H1 (cell line): ENCODE results near the gene CASD1. TPM values are rescaled to one million over a fixed set of nuclear protein-coding genes. Genes with fewer than 3 reads are reported as not detected.

Experiments used
- CTCF ChIA-PET: fragments of 300-600 bp; sonication (Branson Sonifier 250); formaldehyde crosslinking; loops from one replicate; lab custom pipeline; 2021; ENCODE audit not compliant: partially characterized antibody; lab: Charles Lee
- POLR2A ChIA-PET: fragments of 300-600 bp; sonication (Branson Sonifier 250); formaldehyde crosslinking; loops from one replicate; lab custom pipeline; 2021; ENCODE audit warnings: inconsistent platforms; ENCODE audit not compliant: partially characterized antibody; lab: Charles Lee
- DNase-seq, 2 experiments: peaks; one replicate each; pipeline versions ENCODE4 v3.0.0 to v3.0.0-alpha.2; 2010 to 2022; ENCODE audit warnings: low spot score in 2 of 2, low read depth in 1 of 2, mixed read lengths in 1 of 2
- FAIRE-seq: peaks from 2 replicates; lab custom pipeline; 2011; peaks lifted over from hg19 to GRCh38; lab: Jason Lieb, UNC
- H2AFZ ChIP-seq: 2 replicates; pipeline ENCODE4 v1.8.1; 2012; ENCODE audit warnings: low read length, inconsistent platforms
- H2AK5ac ChIP-seq: 2 replicates; pipeline ENCODE4 v1.6.1; 2013; ENCODE audit warnings: low read depth, low read length
- H2BK120ac ChIP-seq: replicated peaks from 2 replicates; pipeline ENCODE3; 2013; ENCODE audit warnings: low read depth, low read length, inconsistent platforms
- H2BK12ac ChIP-seq: 2 replicates; pipeline ENCODE4 v1.6.1; 2013; ENCODE audit warnings: low read depth, low read length
- H2BK15ac ChIP-seq: 2 replicates; pipeline ENCODE4 v1.6.1; 2013; ENCODE audit warnings: low read length
- H2BK20ac ChIP-seq: 2 replicates; pipeline ENCODE4 v1.6.1; 2013; ENCODE audit warnings: low read length
- H2BK5ac ChIP-seq: 2 replicates; pipeline ENCODE4 v1.6.1; 2013; ENCODE audit warnings: low read depth, low read length
- H3K14ac ChIP-seq: 2 replicates; pipeline ENCODE4 v1.6.1; 2013; ENCODE audit warnings: inconsistent platforms; ENCODE audit not compliant: insufficient read length
- H3K18ac ChIP-seq: 2 replicates; pipeline ENCODE4 v1.6.1; 2013; ENCODE audit warnings: low read length; ENCODE audit errors: extremely low read depth
- H3K23ac ChIP-seq: 2 replicates; pipeline ENCODE4 v1.6.1; 2013; ENCODE audit warnings: inconsistent platforms; ENCODE audit not compliant: insufficient read length
- H3K23me2 ChIP-seq: 2 replicates; pipeline ENCODE4 v1.6.1; 2013; ENCODE audit warnings: low read depth, low read length
- H3K27ac ChIP-seq: 2 replicates; pipeline ENCODE4 v1.6.1; 2011; ENCODE audit warnings: low read depth, low read length, inconsistent platforms
- H3K27me3 ChIP-seq, 4 experiments: replicated peaks in 1 of 4; 1 replicate in 1 of 4; 2 replicates in 3 of 4; pipeline versions ENCODE4 v1.6.1 to v1.8.1; 2011 to 2013; ENCODE audit warnings: low read length in 3 of 4, mild to moderate bottlenecking in 3 of 4, inconsistent platforms in 2 of 4, mixed read lengths in 2 of 4, moderate library complexity in 1 of 4; ENCODE audit not compliant: control insufficient read depth in 3 of 4, insufficient read depth in 3 of 4; ENCODE audit errors: extremely low read depth in 1 of 4
- H3K36me3 ChIP-seq, 4 experiments: 2 replicates each; pipeline versions ENCODE4 v1.6.1 to v1.8.1; 2011 to 2013; ENCODE audit warnings: mild to moderate bottlenecking in 4 of 4, low read length in 3 of 4, moderate library complexity in 2 of 4, control low read depth in 1 of 4, inconsistent platforms in 1 of 4; ENCODE audit not compliant: insufficient read depth in 4 of 4, control insufficient read depth in 2 of 4
- H3K4ac ChIP-seq: replicated peaks from 2 replicates; pipeline ENCODE3; 2013; ENCODE audit warnings: low read length, low read depth, mixed read lengths, inconsistent platforms; ENCODE audit not compliant: insufficient read length
- H3K4me1 ChIP-seq, 4 experiments: replicated peaks in 1 of 4; 1 replicate in 1 of 4; 2 replicates in 3 of 4; pipeline versions ENCODE4 v1.6.1 to v1.8.1; 2011 to 2013; ENCODE audit warnings: low read length in 3 of 4, inconsistent platforms in 2 of 4, mixed read lengths in 1 of 4; ENCODE audit not compliant: insufficient read depth in 4 of 4, control insufficient read depth in 3 of 4
- H3K4me2 ChIP-seq, 2 experiments: 2 replicates each; pipeline versions ENCODE4 v1.6.1 to v1.8.1; 2011 to 2013; ENCODE audit warnings: low read depth in 2 of 2, low read length in 2 of 2, control low read depth in 1 of 2, inconsistent platforms in 1 of 2, mild to moderate bottlenecking in 1 of 2; ENCODE audit not compliant: insufficient read depth in 1 of 2
- H3K4me3 ChIP-seq, 4 experiments: fragments of 200-600, 300-600 bp in 1 of 4; sonication (generic), shearing (Covaris generic), sonication (Bioruptor Twin) in 1 of 4; 2 replicates each; pipeline versions ENCODE4 v1.5.1 to v1.8.1; 2011 to 2016; ENCODE audit warnings: low read length in 4 of 4, low read depth in 3 of 4, control low read depth in 2 of 4, inconsistent platforms in 2 of 4, mild to moderate bottlenecking in 2 of 4, mixed read lengths in 1 of 4, moderate library complexity in 1 of 4; ENCODE audit not compliant: insufficient read depth in 2 of 4; ENCODE audit errors: extremely low read depth in 1 of 4
- H3K56ac ChIP-seq: replicated peaks from 2 replicates; pipeline ENCODE3; 2013; ENCODE audit warnings: low read depth, mild to moderate bottlenecking, mixed read lengths, low read length, inconsistent platforms; ENCODE audit not compliant: insufficient read length
- H3K79me1 ChIP-seq: 2 replicates; pipeline ENCODE4 v1.6.1; 2013; ENCODE audit warnings: low read depth, low read length, control low read depth
- H3K79me2 ChIP-seq, 2 experiments: 2 replicates each; pipeline versions ENCODE4 v1.6.1 to v1.8.1; 2012 to 2013; ENCODE audit warnings: low read length in 2 of 2, mild to moderate bottlenecking in 2 of 2, inconsistent platforms in 1 of 2; ENCODE audit not compliant: insufficient read depth in 2 of 2, control insufficient read depth in 1 of 2
- H3K9ac ChIP-seq, 4 experiments: replicated peaks in 1 of 4; 1 replicate in 1 of 4; 2 replicates in 3 of 4; pipeline versions ENCODE4 v1.6.1 to v1.8.1; 2011 to 2013; ENCODE audit warnings: low read depth in 3 of 4, low read length in 3 of 4, control low read depth in 2 of 4, mild to moderate bottlenecking in 2 of 4, moderate library complexity in 2 of 4, inconsistent platforms in 1 of 4; ENCODE audit errors: extremely low read depth in 1 of 4
- H3K9me3 ChIP-seq, 2 experiments: 2 replicates each; pipeline versions ENCODE4 v1.6.1 to v1.8.1; 2012 to 2013; ENCODE audit warnings: mild to moderate bottlenecking in 2 of 2, moderate library complexity in 2 of 2, control low read depth in 1 of 2, inconsistent platforms in 1 of 2, low read depth in 1 of 2, low read length in 1 of 2, mixed read lengths in 1 of 2; ENCODE audit not compliant: insufficient read depth in 2 of 2
- H4K20me1 ChIP-seq, 2 experiments: replicated peaks in 1 of 2; 2 replicates each; pipeline versions ENCODE3 to v1.8.1; 2011 to 2013; ENCODE audit warnings: inconsistent platforms in 2 of 2, low read length in 2 of 2, mild to moderate bottlenecking in 1 of 2; ENCODE audit not compliant: insufficient read depth in 2 of 2, control insufficient read depth in 1 of 2
- H4K5ac ChIP-seq: 2 replicates; pipeline ENCODE4 v1.6.1; 2013; ENCODE audit warnings: low read length, low read depth, mixed read lengths, inconsistent platforms; ENCODE audit not compliant: insufficient read length
- H4K8ac ChIP-seq: 2 replicates; pipeline ENCODE4 v1.8.0; 2013; ENCODE audit warnings: mild to moderate bottlenecking, moderate library complexity, low read length, inconsistent platforms; ENCODE audit not compliant: insufficient read depth; ENCODE audit errors: extremely low read depth
- H4K91ac ChIP-seq: replicated peaks from 2 replicates; pipeline ENCODE3; 2013; ENCODE audit warnings: low read length, mixed read lengths, inconsistent platforms; ENCODE audit not compliant: insufficient read length
- GTF2F1 ChIP-seq: IDR thresholded peaks from 2 replicates; pipeline ENCODE4 v1.6.1; 2012; ENCODE audit warnings: low read depth, low read length, improper control_type of control experiment, borderline replicate concordance
- TAF7 ChIP-seq: optimal IDR thresholded peaks from 2 replicates; pipeline ENCODE3; 2011; ENCODE audit warnings: low read depth, mild to moderate bottlenecking, inconsistent platforms, low read length, moderate library complexity, borderline replicate concordance
- WGBS, 2 experiments: shearing (Covaris generic) in 1 of 2; methylation state at CpG; one replicate each; pipeline versions ENCODE4 v1.1.6 to v1.1.7; 2013 to 2015; ENCODE audit warnings: low lambda C conversion rate in 2 of 2, mixed read lengths in 2 of 2, inconsistent platforms in 1 of 2, low coverage in 1 of 2, missing lambda C conversion rate in 1 of 2; ENCODE audit not compliant: insufficient replicate concordance in 2 of 2, insufficient coverage in 1 of 2, insufficient read length in 1 of 2; ENCODE audit errors: extremely low coverage in 1 of 2, missing lambda C conversion rate in 1 of 2; 5-methylcytosine and 5-hydroxymethylcytosine counted together
- polyA plus RNA-seq, 7 experiments: library from polyadenylated mRNA; depleted of rRNA in 3 of 7; stranded (reverse) in 5 of 7; unstranded in 2 of 7; fragments of >200 nt in 5 of 7; fragments of 200-250 nt in 2 of 7; gene quantifications; 1 replicate in 5 of 7; 2 replicates in 1 of 7; 4 replicates in 1 of 7; pipeline versions ENCODE4 v1.2.1 to v1.2.3, GENCODE V29; 2011 to 2013; ENCODE audit warnings: missing spikeins in 2 of 7, mixed read lengths in 2 of 7
- total RNA-seq: library from RNA; stranded (reverse); fragmentation: NEBNext Ultra II Directional; extraction: Animal tissue kit (Norgen Biotek cat#: 25700); gene quantifications from 2 replicates; pipeline ENCODE4 v1.2.1, GENCODE V29; 2021

CASD1 gene
- total and polyA plus RNA-seq, 2 of the 8 experiments (the other 6 are each of a cell fraction or from before 2014, with no cell fraction given): 14.2 to 18.8 TPM

GRCh38 chr7:94579470-94579869 is 69.9 kb downstream of the CASD1 start:
- Histone ChIP-seq H2BK20ac (no peak overlapping the region), H3K23me2 (no peaks in the 10 kb centered on the region), H3K27ac (no peak overlapping the region), H4K8ac (no peak overlapping the region), H2BK12ac (no peak overlapping the region), H3K4me3 (no peak overlapping the region), H3K9ac (no peak overlapping the region), H3K56ac (no peak overlapping the region), H3K23ac (no peak overlapping the region), H3K79me1 (no peaks in the 10 kb centered on the region), H2BK15ac (no peak overlapping the region), H3K79me2 (no peaks in the 10 kb centered on the region), H3K4ac (no peak overlapping the region), H3K4me2 (no peak overlapping the region), H3K14ac (no peak overlapping the region), H2BK5ac (no peak overlapping the region), H3K9me3 (peaks cover 6% of the 10 kb centered on the region in 2 experiments; a peak in 1 of 4 replicates), H4K91ac (no peak overlapping the region), H4K5ac (no peak overlapping the region), H3K36me3 (no peaks in the 10 kb centered on the region), H2BK120ac (no peak overlapping the region), H2AK5ac (no peak overlapping the region), H4K20me1 (no peaks in the 10 kb centered on the region), H3K4me1 (no peaks in the 10 kb centered on the region; a peak in 1 of 7 replicates), H3K27me3 (no peaks in the 10 kb centered on the region), H3K18ac (no peak overlapping the region), H2AFZ (no peak overlapping the region)
- FAIRE-seq (no peak), DNase-seq (no peak)
- ChIA-PET CTCF (interaction anchor here (1.0 kb wide), 1 partner anchor 15 kb away, joined by 3 read pairs; no protein-coding TSS in a partner anchor), POLR2A (no interaction called here)
- 96% methylated on average over 2 of the region's 2 CpGs; no CpG with 5 or more reads in 1 of the 2 experiments for WGBS, 2 experiments
- TF ChIP-seq GTF2F1 (no peak), TAF7 (no peak)
